Heart right ventricle (tissue), 16 donors: Measurements from ENCODE around the gene STXBP5. TPM values are rescaled to one million over a fixed set of nuclear protein-coding genes. Genes with fewer than 3 reads are reported as not detected.

Experiments
- ATAC-seq, 8 donors: fragments of 200-7000 bp; cut with Tn5 transposase; one replicate each; pipeline ENCODE4 v1.9.1; 2020; ENCODE audit warnings: mild to moderate bottlenecking in 8 of 8, moderate library complexity in 8 of 8, moderate number of reproducible peaks in 1 of 8
- DNase-seq, 2 donors: peaks; one replicate each; pipeline ENCODE4 v3.0.0-alpha.2; 2020
- H3K27ac ChIP-seq, 10 donors: fragments of 200-600 bp; sonication (generic) in 2 of 10; one replicate each; pipeline versions ENCODE4 v1.5.0 to v1.8.0; 2020 to 2022; ENCODE audit warnings: mild to moderate bottlenecking in 3 of 10
- H3K27me3 ChIP-seq, 7 donors: fragments of 200-600 bp; one replicate each; pipeline ENCODE4 v1.8.0; 2021 to 2022; ENCODE audit warnings: mild to moderate bottlenecking in 2 of 7
- H3K36me3 ChIP-seq, 9 donors: fragments of 200-600 bp; sonication (generic) in 1 of 9; one replicate each; pipeline versions ENCODE4 v1.5.0 to v1.8.0; 2020 to 2022; ENCODE audit warnings: mild to moderate bottlenecking in 2 of 9
- H3K4me1 ChIP-seq, 9 donors: fragments of 200-600 bp; sonication (generic) in 1 of 9; one replicate each; pipeline versions ENCODE4 v1.5.0 to v1.8.0; 2020 to 2022; ENCODE audit warnings: mild to moderate bottlenecking in 4 of 9
- H3K4me3 ChIP-seq, 10 donors: fragments of 200-600 bp; sonication (generic) in 2 of 10; one replicate each; pipeline versions ENCODE4 v1.5.0 to v1.8.0; 2020 to 2022; ENCODE audit warnings: mild to moderate bottlenecking in 7 of 10, moderate library complexity in 2 of 10
- H3K9me3 ChIP-seq, 11 donors: fragments of 200-600 bp in 10 of 11; sonication (generic) in 2 of 11; one replicate each; pipeline versions ENCODE4 v1.5.0 to v1.8.0; 2013 to 2022; ENCODE audit warnings: mild to moderate bottlenecking in 2 of 11, control low read depth in 1 of 11, moderate library complexity in 1 of 11
- CTCF ChIP-seq, 9 donors: fragments of 200-600 bp; sonication (generic) in 2 of 9; IDR thresholded peaks; one replicate each; pipeline versions ENCODE4 v1.5.0 to v1.8.0; 2021 to 2022; ENCODE audit warnings: antibody characterized with exemption in 9 of 9, mild to moderate bottlenecking in 5 of 9, moderate library complexity in 1 of 9
- WGBS, 2 donors: extraction: QIAGEN DNeasy Blood & Tissue Kit; methylation state at CpG; one replicate each; pipeline ENCODE4 v1.1.7; 2013; ENCODE audit warnings: inconsistent platforms in 1 of 2; 5-methylcytosine and 5-hydroxymethylcytosine counted together
- intact Hi-C, 10 donors: fragments of 100-400 bp; cut with DNase I; formaldehyde crosslinking; loops; one replicate each; pipeline versions ENCODE4 v1.11.1 to v1.14.2; 2022
- polyA plus RNA-seq, 2 donors: library from polyadenylated mRNA; stranded (reverse); fragments of 200-250 nt; gene quantifications; one replicate each; pipeline ENCODE4 v1.2.3, GENCODE V29; 2013
- total RNA-seq, 10 donors: library from RNA; stranded (reverse); fragmentation: NEBNext Ultra II Directional in 3 of 10; extraction: Animal tissue kit (Norgen Biotek cat#: 25700) in 3 of 10; gene quantifications; one replicate each; pipeline versions ENCODE4 v1.2.1 to v1.2.4, GENCODE V29; 2021 to 2023
- donor health status: Arrhythmogenic right ventricular cardiomyopathy.
- donor health status: ischemic (EF 13 %, LVEDD 7.1; RV severe dilation, severe dysfunction).
- donor health status: healthy with polysubstance abuse.
- donor health status: DM: no; HTN: yes; CAD: no.
- donor health status: DM: no; HTN: no; CAD: no.
- donor health status: ischemic (EF 25% LVEDD 6.9; RV normal size, moderate dysfunction).
- donor health status: ischemic (EF 25% LVEDD 5.7; RV mildly dilated, moderate dysfunction).
- donor health status: healthy.
- donor health status: DM: yes; HTN: yes; CAD: no.
- donor health status: Ischemic cardiomyopathy.
- donor health status: ischemic (EF 35%, LVEDD 5.7; RV mildly dilated, moderate dysfunction).
- donor health status: nonischemic (EF 11% LVEDD 7.7; RV severe dilation, severe dysfunction).
- donor health status: DM: yes; HTN: yes; CAD: no.
- donor health status: PGD.
- donor health status: ischemic (EF 29% LVEDD 5.4; RV normal size, mild dysfunction).
- donor health status: nonischemic (EF 23%, LVEDD 6.1; RV moderate dilation, normal function).

Gene STXBP5
- total and polyA plus RNA-seq, 12 donors: 2.8 to 23.2 (median 13.4) TPM

- no peaks in the 10 kb centered on the region for H3K4me1 ChIP-seq
- H3K27ac ChIP-seq: no peak overlapping the region
- no peak for TF ChIP-seq CTCF (IDR thresholded peaks at IDR 0.05)
- WGBS, 2 donors: 95 to 96% methylated on average over 3 of the region's 3 CpGs
- DNase-seq (no peak), ATAC-seq (no peak)
- H3K4me3 ChIP-seq: no peak overlapping the region
- peaks cover 0 to 74% (median 0%) of the 10 kb centered on the region in 9 donors for H3K36me3 ChIP-seq
- H3K9me3 ChIP-seq: no peaks in the 10 kb centered on the region
- no peaks in the 10 kb centered on the region for H3K27me3 ChIP-seq
- intact Hi-C loops: no loop called here
Measured at GRCh38 chr6:147266821-147267220, 62.6 kb downstream of the STXBP5 start.

- Histone ChIP-seq H3K9me3 (no peaks in the 10 kb centered on the region), H3K4me1 (no peaks in the 10 kb centered on the region), H3K4me3 (no peak overlapping the region), H3K27ac (no peak overlapping the region), H3K27me3 (no peaks in the 10 kb centered on the region), H3K36me3 (peaks cover 0 to 76% (median 0%) of the 10 kb centered on the region in 9 donors)
- TF ChIP-seq CTCF (IDR thresholded peaks at IDR 0.05): no peak
- ATAC-seq (no peak), DNase-seq (no peak)
- 95 to 97% methylated on average over 2 of the region's 2 CpGs for WGBS, 2 donors
- intact Hi-C loops: no loop called here
Measured at GRCh38 chr6:147267658-147268057, 63.4 kb downstream of the STXBP5 start.

- no peak for ATAC-seq
Measured at GRCh38 chr6:147268254-147268653, 64.0 kb downstream of the STXBP5 start.

GRCh38 chr6:147274012-147274411, 69.8 kb downstream of the STXBP5 start:
- Histone ChIP-seq H3K4me1 (no peaks in the 10 kb centered on the region), H3K27ac (no peak overlapping the region), H3K9me3 (no peaks in the 10 kb centered on the region), H3K27me3 (no peaks in the 10 kb centered on the region), H3K36me3 (peaks cover 0 to 64% (median 9%) of the 10 kb centered on the region in 9 donors), H3K4me3 (no peak overlapping the region)
- TF ChIP-seq CTCF (IDR thresholded peaks at IDR 0.05): no peak
- DNase-seq (no peak), ATAC-seq (no peak)
- intact Hi-C loops: no loop called here

More at GRCh38 chr6:147268254-147268653, 64.0 kb downstream of the STXBP5 start:
- H3K27me3 ChIP-seq: no peaks in the 10 kb centered on the region
- H3K9me3 ChIP-seq: no peaks in the 10 kb centered on the region
- no peak for TF ChIP-seq CTCF (IDR thresholded peaks at IDR 0.05)
- no peak overlapping the region for H3K4me3 ChIP-seq
- H3K27ac ChIP-seq: no peak overlapping the region
- peaks cover 0 to 81% (median 0%) of the 10 kb centered on the region in 9 donors for H3K36me3 ChIP-seq
- DNase-seq: no peak
- no peaks in the 10 kb centered on the region for H3K4me1 ChIP-seq
- intact Hi-C loops: no loop called here

- H3K36me3 ChIP-seq: peaks cover 0 to 59% (median 13%) of the 10 kb centered on the region in 9 donors
- DNase-seq (no peak), ATAC-seq (no peak)
- no peak overlapping the region for H3K27ac ChIP-seq
- H3K9me3 ChIP-seq: no peaks in the 10 kb centered on the region
- H3K27me3 ChIP-seq: no peaks in the 10 kb centered on the region
- peaks cover 0 to 7% (median 0%) of the 10 kb centered on the region in 9 donors for H3K4me1 ChIP-seq
- TF ChIP-seq CTCF (IDR thresholded peaks at IDR 0.05): no peak
- H3K4me3 ChIP-seq: no peak overlapping the region
- intact Hi-C loops: no loop called here
Measured at GRCh38 chr6:147274776-147275175, 70.6 kb downstream of the STXBP5 start.
